Measurements from ENCODE around the gene CFAP100.

GRCh38 chr3:126416943-126417342 lies 22.2 kb downstream of the CFAP100 start:
- TF ChIP-seq CTCF (IDR thresholded peaks at IDR 0.05) (no peak), ZFX (IDR thresholded peaks at IDR 0.05; ENCODE audit: borderline replicate concordance) (no peak)
